ENCODE measurements around the gene RHOA. TPM values are rescaled to one million over a fixed set of nuclear protein-coding genes. Genes with fewer than 3 reads are reported as not detected.

RHOA gene
- total and polyA plus RNA-seq, 2 of the 8 experiments (the other 6 are each of a cell fraction or from before 2014, with no cell fraction given) = 176 to 397 TPM

DNA sequence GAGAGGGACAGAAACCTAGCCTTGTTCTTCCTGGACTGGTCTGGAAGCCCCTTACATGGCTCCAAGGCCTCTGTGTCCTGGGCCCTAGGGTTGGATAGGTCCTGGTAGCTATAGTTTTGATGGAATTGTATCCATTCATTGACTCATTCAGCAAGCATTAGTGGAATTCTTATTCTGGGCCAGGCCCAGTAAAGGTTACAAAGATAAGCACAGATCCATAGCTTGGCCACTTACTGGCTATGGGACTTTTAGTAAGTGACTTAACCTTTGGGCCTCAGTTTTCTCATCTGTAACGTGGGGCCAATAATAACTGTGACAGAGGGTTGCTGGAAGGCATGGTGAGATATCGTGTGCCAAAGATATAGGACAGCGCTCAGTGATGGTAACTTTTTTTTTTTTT is 44.7 kb upstream of the RHOA start (continued):
- no peak for TF ChIP-seq SIX5 (IDR thresholded peaks at IDR 0.05; ENCODE audit: low read depth, low read length)
- no peak for TF ChIP-seq RXRA (IDR thresholded peaks at IDR 0.05; ENCODE audit: insufficient read depth, low read depth, low read length)
- TF ChIP-seq RNF2 (IDR thresholded peaks at IDR 0.05; ENCODE audit: borderline replicate concordance, low read depth, low read length, missing control alignments, poor library complexity, severe bottlenecking) = no peak
- no peak for TF ChIP-seq CHD2 (IDR thresholded peaks at IDR 0.05; ENCODE audit: low read length)
- no peak for TF ChIP-seq SIRT6 (IDR thresholded peaks at IDR 0.05; ENCODE audit: low read length)
- TF ChIP-seq SIN3A (conservative IDR thresholded peaks at IDR 0.05 in 1 of 2, IDR thresholded peaks at IDR 0.05 in 1 of 2; ENCODE audit: low read depth in 1 of 2, low read length in 2 of 2) = no peak
- TF ChIP-seq, protein P1, sequence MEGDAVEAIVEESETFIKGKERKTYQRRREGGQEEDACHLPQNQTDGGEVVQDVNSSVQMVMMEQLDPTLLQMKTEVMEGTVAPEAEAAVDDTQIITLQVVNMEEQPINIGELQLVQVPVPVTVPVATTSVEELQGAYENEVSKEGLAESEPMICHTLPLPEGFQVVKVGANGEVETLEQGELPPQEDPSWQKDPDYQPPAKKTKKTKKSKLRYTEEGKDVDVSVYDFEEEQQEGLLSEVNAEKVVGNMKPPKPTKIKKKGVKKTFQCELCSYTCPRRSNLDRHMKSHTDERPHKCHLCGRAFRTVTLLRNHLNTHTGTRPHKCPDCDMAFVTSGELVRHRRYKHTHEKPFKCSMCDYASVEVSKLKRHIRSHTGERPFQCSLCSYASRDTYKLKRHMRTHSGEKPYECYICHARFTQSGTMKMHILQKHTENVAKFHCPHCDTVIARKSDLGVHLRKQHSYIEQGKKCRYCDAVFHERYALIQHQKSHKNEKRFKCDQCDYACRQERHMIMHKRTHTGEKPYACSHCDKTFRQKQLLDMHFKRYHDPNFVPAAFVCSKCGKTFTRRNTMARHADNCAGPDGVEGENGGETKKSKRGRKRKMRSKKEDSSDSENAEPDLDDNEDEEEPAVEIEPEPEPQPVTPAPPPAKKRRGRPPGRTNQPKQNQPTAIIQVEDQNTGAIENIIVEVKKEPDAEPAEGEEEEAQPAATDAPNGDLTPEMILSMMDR (IDR thresholded peaks at IDR 0.05; ENCODE audit: control extremely low read depth in 1 of 3, insufficient read depth in 1 of 3, low read depth in 1 of 3, low read length in 3 of 3) = no peak
- TF ChIP-seq RBBP5 (IDR thresholded peaks at IDR 0.05; ENCODE audit: borderline replicate concordance, low read depth, low read length) = no peak
